Measurements from ENCODE around the gene COL7A1. TPM values are rescaled to one million over a fixed set of nuclear protein-coding genes. Genes with fewer than 3 reads are reported as not detected.

COL7A1 gene
- total RNA-seq, 1 experiment from 2014 or later = 4.2 TPM

DNA sequence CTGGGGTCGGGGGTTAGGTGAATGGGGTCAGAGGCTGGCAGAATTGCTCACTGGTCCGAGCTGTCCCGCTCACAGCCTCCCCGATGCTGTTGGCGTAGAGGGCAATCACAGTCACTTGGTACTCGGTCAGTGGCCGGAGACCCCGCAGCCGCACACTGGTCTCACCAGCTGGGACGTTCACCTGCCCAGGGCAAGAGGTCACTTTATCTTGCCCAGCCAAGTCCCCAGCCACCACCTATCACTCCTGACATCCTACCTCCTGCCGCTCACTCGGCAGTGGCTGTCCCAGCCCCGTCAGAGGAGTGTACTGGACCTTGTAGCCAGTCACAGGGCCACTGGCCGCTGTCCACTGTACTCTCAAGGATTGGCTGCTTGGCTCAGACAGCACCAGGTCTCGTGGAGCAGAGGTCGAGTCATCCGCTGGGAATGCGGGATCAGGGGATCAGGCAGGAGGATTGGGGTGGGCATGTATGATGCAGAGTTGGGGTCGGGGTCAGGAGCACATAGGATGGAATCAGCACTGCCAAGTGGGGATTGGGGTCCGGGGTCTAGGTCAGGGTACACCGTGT is 2.5 kb downstream of the COL7A1 start:
- no peak for DNase-seq (ENCODE audit: low read depth)

DNA sequence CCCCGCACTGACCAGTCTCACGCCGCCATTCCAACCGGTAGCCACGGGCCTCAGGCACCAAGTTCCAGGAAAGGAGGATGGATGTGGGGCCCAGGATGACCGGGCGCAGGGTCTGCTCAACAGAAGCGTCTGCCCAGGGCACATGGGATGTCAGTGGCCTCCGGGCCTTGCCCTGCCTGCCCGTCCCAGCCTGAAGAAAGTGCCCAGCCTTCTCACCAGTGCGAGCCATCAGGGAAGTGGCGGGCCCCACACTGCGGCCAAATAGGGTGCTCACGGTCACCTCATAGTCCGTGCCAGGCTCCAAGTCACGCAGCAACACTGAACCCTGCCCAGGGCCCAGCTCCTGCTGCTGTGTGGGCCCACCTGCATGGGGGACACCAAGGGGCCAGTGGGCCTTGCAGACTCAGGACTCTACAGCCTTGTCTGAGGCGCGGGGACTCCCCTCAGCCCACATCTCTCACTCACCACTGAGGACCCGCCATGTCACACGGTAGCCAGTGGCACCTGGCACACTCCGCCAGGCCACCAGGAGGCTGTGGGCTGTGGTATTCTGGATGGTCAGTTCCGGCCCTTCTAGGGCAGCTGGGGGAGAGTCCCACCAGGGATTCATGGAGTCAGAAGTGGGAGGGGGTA is 3.1 kb downstream of the COL7A1 start:
- DNase-seq (ENCODE audit: low read depth) = no peak

DNA sequence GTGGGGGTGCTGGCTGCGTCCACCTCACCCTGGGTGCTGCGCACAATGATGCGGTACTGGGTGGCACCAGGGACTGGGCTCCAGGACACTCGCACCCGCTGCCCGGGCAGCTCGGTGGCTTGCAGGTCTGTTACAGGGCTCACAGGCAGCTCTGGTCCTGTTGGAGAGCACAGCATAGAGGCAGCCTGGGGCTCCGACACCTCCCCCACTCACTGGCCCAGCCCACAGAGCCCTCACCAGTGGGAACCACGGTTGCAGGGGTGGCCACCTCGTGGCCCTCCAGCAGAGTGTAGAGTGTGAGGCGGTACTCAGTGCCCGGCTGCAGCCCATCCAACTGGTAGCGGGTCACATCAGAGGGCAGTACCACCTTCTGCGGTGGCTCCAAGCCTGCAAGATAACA is 3.7 kb downstream of the COL7A1 start:
- no peak for DNase-seq (ENCODE audit: low read depth)

DNA sequence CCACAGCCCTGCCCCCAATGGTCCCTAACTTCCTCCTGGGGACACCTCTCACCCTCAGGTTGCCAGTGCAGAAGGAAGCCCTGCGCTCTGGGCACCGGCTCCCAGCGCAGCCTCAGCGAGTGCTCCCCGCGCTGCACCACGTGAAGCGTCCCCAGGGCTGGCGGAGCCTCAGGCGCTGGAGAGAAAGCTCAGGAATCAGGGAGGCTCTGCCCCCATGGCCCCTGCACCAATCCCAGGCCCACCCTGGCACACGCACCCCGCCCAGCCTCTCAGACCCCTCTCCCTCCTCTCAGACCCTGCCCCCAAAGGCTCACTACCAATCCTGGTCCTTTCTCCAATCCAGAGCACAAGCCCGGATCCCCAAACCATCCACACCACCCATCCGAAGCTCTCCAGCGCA is 6.9 kb downstream of the COL7A1 start:
- no peak for DNase-seq (ENCODE audit: low read depth)

DNA sequence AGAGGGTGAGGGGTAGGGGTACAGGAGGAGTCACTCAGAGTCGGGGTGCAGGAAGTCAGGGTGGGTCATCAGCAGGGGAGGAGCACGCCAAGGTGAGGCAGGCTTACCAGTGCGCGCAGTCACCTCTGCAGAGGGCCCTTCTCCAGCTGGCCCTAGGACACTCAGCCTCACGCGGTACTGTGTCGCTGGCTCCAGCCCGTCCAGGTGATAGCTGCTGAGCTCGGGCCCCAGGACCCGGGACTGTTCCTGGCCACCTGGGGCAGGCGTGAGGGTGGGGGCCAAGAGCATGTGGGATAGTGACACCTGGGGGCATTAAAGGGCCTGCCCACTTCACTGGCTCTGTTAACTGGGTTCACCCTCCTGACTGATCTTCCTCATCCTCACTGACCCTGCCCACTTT is 7.4 kb downstream of the COL7A1 start:
- DNase-seq (ENCODE audit: low read depth) = no peak

DNA sequence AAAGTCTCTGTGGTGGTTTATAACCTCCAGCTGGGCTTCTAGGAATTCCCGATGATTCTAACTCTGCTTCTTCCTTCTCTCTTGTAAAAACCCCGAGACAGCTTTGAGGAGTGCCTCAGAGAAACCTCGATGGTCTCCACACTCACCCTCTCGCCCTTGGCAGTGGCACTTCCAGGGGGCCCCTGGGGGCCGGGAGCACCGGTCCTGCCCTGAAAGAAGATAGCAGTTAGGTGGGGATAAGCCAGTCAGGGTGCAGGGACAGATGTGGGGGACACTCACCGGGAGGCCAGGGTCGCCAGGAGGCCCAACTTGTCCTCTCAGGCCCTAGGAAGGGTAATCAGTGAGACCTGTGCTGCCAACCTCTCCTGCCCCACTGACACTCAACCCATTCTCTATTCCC is 9.7 kb downstream of the COL7A1 start:
- DNase-seq (ENCODE audit: low read depth) = no peak

DNA sequence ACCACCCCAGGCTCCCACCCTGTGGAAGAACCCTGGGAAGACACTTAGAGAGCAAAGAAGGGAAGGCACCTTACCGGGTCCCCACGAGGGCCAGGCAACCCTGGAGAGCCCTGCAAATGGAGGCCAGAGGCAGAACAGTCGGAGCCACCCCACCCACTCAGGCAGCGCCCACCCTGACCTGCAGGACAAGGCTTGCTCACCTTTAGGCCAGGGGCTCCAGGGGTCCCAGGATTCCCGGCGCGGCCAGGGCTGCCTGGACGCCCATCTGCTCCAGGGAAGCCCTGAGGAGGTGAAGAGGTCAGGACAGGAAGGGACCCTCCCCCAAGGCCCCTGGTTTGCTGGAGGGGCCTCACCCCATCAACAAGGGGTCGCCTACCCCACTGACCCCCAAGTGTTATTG is 10.3 kb downstream of the COL7A1 start:
- no peak for DNase-seq (ENCODE audit: low read depth)

DNA sequence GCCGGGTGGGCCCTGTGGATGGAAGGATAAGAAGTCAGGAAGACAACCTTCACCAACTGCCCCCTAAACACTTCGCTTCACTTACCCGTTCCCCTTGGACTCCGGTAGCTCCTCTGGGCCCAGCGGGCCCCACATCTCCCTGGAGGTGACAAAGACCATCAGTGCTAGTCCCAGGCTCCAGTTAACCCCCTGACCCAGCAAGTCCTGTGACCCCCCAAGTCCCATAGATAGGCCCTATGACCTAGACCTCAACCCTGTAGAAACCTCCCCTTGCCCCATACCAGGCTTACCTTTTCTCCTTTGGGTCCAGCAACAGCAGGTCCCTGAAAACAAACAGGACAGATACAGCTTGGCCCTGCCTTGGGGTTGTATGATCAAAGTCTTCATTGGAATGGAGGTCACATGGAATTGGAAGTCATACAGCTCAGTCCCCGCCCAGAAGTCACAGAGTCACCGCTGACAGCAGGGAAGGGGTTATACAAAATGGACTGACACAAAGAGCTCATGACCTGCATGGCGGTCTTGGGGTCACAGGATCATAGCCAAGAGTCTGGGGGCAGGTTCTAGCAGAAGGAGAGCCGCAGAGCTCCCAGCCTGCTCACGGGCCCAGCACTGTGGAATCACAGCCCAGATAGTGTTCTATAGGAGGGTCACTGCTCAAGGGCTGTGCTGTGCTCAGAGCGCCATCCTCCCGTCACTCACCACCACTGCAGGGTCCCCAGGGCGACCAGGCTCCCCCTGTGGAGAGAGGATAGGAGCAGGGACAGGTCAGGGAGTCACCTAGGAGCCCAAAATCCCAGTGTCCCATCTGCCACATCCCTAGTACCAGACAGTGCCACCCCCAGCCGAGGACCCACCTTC is 13.3 kb downstream of the COL7A1 start:
- DNase-seq (ENCODE audit: low read depth) = no peak

DNA sequence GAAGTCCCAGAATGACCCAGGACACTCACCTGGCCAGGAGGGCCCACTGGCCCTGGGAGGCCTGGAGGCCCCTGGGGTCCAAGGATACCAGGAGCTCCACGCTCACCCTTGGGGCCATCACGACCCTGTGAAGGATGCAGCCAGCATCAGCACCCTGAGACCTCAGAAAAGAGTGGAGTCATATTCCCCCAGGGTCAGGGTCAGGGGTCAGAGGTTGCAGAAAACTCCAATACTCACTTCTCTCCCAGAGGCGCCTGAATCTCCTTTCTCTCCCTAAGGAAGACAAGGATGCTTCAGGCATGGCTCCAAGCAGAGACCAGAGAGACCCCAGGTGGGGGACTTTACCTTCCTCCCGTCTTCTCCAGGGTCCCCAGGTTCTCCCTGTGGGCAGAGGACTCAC is 18.5 kb downstream of the COL7A1 start:
- no peak for DNase-seq (ENCODE audit: low read depth)

DNA sequence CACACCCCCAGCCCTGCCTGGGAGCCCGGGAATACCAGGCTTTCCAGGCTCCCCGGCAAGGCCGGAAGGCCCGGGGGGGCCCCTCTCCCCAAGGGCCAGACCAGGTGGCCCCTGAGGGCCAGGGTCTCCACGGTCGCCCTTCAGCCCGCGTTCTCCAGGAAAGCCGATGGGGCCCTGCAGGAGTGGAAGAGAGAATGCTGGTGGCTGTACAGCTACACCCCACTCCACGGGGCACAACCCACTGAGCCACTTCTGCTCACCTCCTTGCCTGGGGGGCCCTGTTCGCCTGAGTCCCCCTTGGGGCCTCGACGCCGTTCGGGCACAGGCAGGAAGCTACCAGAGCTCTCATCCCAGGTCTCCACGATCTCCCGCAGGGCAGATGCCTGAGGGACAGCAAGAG is 19.8 kb downstream of the COL7A1 start:
- no peak for DNase-seq (ENCODE audit: low read depth)

DNA sequence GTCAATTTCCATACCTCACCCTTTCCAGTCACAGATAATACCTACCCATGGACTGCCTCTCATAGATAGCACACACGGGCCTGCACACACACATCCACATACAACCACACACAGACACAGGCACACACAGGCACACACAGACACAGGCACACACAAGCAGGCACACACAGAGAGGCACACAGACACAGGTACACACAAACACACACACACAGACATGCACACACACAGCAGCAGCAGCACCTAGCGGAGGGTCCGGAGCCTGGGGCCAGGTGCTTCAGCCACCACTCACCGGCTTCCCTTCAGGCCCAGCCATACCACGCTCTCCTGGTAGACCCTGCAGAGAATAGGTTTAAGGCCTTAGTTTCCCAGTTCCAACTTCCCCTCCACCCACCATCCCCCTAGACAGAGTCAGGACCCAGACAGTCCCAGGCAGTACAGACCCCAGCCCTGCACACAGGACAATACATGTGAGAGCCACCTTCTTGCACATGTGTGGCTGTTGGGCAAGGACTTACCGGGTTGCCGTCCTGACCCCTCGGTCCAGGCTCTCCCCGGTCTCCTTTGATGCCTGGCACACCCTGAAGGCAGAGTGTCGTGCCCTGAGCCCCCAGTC is 21.1 kb downstream of the COL7A1 start:
- DNase-seq (ENCODE audit: low read depth) = no peak

DNA sequence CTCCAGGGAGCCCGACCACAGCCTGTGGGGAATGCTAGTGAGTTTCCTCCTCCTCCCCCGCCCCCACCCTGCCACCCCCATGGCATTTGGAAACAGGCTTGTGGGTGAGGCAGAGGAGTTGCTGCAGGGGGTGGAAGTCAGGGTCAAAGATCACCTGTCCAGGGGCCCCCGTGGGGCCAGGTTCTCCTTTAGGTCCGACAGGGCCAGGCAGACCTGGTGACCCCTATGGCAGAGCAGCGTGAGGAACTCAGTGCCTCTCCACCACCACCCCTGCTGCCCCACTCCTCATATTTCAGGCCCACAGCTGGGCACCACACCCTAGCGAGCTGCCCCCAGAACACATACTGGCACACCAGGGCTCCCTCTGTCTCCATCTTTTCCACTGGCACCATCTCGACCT is 22.6 kb downstream of the COL7A1 start:
- DNase-seq (ENCODE audit: low read depth) = no peak

DNA sequence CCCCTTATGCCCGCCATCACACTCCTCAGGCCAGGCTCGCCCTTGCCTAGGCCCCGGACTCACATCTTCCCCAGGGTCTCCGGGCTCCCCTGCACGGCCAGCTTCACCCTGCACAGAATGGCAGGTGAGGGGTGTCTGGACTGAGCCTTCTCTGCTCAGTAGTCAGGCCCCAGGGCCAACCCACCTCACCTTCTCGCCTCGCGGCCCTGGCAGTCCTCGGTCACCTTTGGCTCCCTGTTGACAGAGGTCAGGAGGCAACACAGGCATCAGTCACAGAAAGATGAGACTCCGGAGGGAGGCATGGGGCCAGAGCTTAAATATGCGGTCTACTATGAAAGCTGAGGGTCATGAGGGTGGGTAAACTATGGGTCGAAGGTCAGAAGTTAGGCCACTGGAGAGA is 23.2 kb downstream of the COL7A1 start:
- no peak for DNase-seq (ENCODE audit: low read depth)

DNA sequence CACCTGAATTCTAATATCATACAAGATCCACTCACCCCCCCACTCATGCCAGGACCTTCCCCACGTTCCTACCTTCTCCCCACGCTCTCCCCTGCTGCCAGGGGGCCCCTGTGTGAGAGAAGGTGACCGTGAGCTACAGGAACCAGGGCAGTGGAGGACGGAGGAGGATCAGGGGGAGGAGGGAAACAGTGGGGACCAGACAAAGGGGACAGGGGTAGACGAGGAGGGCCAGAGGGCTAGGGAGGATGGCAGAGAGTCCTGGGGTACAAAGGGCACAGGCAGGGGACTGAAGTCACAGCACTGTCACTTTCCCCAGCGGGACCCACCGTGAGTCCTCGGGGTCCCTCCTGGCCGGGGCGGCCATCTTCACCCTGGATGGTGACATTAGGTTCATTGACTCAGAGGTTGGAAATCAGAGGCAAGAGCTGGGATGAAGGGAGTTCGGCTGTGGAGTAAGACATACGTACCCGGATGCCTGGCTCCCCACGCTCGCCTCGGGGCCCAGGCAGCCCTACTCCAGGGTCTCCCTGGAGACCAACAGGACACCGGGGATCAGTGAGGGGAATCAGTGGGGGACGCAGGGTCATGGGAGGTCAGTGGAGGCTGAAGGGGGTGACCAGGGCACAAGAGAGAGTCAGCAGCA is 25.2 kb downstream of the COL7A1 start:
- no peak for DNase-seq (ENCODE audit: low read depth)

DNA sequence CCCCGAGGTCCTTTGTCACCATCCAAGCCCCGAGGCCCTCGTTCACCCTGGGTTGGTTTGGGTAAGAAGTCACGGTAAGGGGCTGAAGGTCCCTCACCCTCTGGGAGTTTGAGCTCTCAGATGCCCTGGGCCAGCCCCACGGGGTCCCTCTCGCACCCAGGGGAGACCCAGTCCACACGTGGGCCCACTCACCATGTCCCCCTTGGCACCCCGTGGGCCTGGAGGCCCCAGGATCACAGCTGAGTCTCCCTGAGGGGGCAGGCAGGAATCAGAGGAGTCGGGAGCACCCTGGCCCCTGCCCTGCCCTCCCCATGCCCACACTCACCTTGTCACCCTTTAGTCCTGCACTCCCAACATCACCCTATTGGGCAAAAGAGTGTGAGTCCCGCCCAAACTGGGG is 25.7 kb downstream of the COL7A1 start:
- no peak for DNase-seq (ENCODE audit: low read depth)

DNA sequence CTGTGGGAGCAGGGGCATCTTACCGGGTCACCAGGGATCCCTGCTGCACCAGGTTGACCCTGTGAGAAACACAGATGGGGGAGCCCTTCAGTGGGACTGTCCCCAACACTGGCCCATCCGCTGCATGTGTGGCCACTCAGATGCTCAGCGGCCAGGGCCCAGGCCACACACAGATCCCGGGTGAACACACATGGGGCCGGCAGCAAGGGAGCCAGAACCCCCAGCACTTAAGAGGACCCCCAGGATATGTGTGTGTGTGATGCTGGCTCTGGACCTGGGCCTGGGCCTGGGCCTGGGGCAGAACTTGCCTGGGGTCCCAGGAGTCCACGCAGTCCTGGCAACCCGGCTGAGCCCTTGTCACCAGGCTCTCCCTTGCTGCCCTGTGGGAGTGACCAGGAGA is 26.7 kb downstream of the COL7A1 start:
- DNase-seq (ENCODE audit: low read depth) = no peak

DNA sequence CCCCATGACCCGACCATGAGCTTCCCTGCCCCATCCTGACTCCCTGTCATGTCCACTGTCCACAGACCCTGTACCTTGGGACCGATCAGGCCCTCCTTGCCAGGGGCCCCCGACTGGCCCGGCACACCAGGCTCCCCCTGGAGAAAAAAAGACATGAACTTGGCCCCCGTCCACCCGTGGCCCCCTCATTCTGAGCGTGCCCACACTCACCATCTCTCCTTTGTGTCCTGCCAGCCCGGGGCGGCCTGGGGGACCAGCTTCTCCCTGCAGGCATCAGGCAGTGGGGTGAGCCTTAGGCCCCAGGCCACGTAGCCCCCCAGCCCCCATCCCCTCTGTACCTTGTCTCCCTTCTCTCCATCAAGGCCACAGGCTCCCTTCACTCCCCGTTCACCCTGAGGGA is 27.6 kb downstream of the COL7A1 start:
- no peak for DNase-seq (ENCODE audit: low read depth)

DNA sequence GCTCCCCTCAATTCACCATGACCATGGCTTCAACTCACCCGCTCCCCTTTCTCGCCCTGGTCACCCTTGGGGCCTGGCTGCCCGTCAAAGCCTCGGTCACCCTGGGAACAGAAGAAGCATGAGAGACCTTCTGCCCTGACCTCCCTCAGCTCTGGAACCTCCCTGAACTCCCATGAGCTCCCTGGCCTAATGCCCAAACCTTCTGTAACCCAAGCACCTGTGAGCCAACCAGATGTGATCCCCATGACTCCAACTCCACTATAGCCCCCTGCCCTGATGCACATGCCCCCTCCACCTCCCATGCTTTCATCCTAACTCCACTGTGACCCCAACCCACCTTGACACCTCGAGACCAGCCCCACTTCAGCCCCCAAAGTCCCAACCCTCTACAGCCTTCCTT is 28.0 kb downstream of the COL7A1 start:
- no peak for DNase-seq (ENCODE audit: low read depth)

DNA sequence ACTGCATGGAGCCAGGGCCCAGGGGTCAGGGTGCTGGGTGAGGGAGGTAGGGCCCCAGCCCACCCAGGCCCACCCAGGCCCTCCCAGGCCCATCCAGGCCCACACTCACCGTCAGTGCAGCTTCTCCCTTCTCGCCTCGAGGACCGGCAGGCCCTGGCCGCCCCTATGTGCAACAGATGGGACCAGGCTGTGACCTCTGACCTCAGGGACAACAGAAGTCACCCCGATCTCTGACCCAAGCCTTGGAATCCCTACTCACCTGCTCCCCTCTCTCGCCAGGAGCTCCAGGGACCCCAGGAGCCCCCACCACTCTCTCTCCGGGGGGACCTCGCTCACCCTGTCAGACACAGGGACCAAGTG is 28.7 kb downstream of the COL7A1 start:
- no peak for DNase-seq (ENCODE audit: low read depth)

DNA sequence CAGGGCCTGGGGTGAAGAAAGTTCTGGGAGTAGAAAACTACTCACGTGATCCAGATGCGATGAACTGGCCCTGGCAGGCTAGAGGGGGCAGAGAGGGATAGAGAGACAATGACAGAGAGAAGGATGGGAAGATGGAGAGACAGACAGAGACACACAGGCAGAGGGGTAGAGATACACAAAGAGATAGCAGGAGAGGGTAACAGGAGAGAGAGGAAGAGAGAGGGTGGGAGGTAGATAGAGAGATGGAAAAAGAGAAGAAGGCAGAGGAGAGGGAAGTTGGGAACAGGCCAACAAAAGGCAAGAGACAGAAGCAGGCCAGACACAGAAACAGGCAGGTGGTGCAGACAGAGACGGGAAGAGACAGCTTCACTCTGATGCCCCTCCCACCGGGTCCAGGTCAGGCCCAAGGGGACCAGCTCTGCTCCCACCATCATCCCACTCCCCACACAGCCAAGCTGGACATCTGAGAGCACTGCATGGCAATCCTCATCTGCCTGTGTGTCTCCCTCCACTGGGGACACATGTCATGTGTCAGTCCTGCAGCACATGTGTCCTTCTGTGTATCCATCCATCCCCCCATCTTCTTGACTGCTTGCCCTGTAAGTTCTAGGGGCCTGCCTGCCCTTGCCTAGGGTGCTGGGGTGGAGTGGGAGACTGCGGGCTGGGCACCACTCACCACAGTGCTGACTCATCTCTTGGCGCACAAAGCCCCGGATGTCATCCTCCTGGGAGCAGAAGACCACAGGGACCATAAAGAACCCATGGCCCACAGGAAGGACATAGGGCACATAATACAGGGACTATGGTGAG is 29.3 kb downstream of the COL7A1 start:
- DNase-seq (ENCODE audit: low read depth) = peak; percentile 92

DNA sequence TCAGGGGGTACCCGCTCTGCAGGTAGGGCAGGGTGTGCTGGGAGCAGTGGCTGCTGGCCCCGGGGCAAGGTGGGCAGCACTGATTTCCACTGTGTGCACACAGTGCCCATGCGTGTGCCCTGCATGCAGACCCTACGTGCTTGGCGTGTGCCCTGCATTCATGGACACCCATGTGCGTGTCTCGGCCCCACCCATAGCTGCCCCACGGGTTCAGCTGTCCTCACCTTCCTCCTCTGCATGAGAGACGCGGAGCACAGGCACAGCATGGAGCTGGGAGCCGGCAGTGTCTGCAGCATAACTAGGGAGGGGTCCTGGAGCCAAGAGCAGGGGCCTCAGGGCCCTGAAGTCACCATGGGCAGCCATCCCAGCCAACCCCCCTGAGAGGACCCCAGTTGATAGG is 29.9 kb downstream of the COL7A1 start:
- DNase-seq (ENCODE audit: low read depth) = no peak

Measured in HT1080 (cell line).